HG02870 (cell line): ENCODE measurements around the gene UNC5C.

Experiments
- ATAC-seq: cut with Tn5 transposase; IDR thresholded peaks from one replicate; pipeline ENCODE4 v1.9.1; 2021; ENCODE audit warnings: mild to moderate bottlenecking, moderate library complexity; ENCODE audit not compliant: unreplicated experiment

The UNC5C gene

GRCh38 chr4:95548738-95549245 is at the start of gene UNC5C:
TSS of gene UNC5C (minus strand) at chr4:95548973.
- no peak for ATAC-seq

- no peak for ATAC-seq
Measured at GRCh38 chr4:95596676-95597075, 47.9 kb upstream of the UNC5C start.

GRCh38 chr4:95594629-95595028 is 45.9 kb upstream of the UNC5C start:
- no peak for ATAC-seq

GRCh38 chr4:95594013-95594412 is 45.2 kb upstream of the UNC5C start:
- no peak for ATAC-seq

- no peak for ATAC-seq
Measured at GRCh38 chr4:95591278-95591677, 42.5 kb upstream of the UNC5C start.

- no peak for ATAC-seq
Measured at GRCh38 chr4:95590615-95591014, 41.8 kb upstream of the UNC5C start.

GRCh38 chr4:95585016-95585695 is 36.4 kb upstream of the UNC5C start:
- ATAC-seq = no peak

GRCh38 chr4:95580226-95580625 is 31.5 kb upstream of the UNC5C start:
- ATAC-seq = no peak

GRCh38 chr4:95572304-95572991 is 23.7 kb upstream of the UNC5C start:
- ATAC-seq = no peak

- ATAC-seq = no peak
Measured at GRCh38 chr4:95571577-95571976, 22.8 kb upstream of the UNC5C start.

GRCh38 chr4:95563638-95564337 is 15.0 kb upstream of the UNC5C start:
- no peak for ATAC-seq

GRCh38 chr4:95560774-95561173 is 12.0 kb upstream of the UNC5C start:
- ATAC-seq = no peak

GRCh38 chr4:95556207-95556859 is 7.6 kb upstream of the UNC5C start:
- ATAC-seq = no peak

- ATAC-seq = no peak
Measured at GRCh38 chr4:95552942-95553550, 4.3 kb upstream of the UNC5C start.

GRCh38 chr4:95551653-95552052 is 2.9 kb upstream of the UNC5C start:
- no peak for ATAC-seq

- no peak for ATAC-seq
Measured at GRCh38 chr4:95550115-95550987, 1.6 kb upstream of the UNC5C start.

GRCh38 chr4:95549246-95550114 is 707 bp upstream of the UNC5C start:
- ATAC-seq = peak; percentile 93

- ATAC-seq = no peak
Measured at GRCh38 chr4:95547715-95548471, 880 bp downstream of the UNC5C start.
